NCI-H1436 (cell line): ENCODE data around the gene ZDHHC4.
A peak's percentile ranks its signal among the peaks of the same experiment; 100 is the strongest.

Source experiments
- DNase-seq: peaks from one replicate; lab custom pipeline; 2025; lab: John Stamatoyannopoulos, UW

ZDHHC4 gene

DNA sequence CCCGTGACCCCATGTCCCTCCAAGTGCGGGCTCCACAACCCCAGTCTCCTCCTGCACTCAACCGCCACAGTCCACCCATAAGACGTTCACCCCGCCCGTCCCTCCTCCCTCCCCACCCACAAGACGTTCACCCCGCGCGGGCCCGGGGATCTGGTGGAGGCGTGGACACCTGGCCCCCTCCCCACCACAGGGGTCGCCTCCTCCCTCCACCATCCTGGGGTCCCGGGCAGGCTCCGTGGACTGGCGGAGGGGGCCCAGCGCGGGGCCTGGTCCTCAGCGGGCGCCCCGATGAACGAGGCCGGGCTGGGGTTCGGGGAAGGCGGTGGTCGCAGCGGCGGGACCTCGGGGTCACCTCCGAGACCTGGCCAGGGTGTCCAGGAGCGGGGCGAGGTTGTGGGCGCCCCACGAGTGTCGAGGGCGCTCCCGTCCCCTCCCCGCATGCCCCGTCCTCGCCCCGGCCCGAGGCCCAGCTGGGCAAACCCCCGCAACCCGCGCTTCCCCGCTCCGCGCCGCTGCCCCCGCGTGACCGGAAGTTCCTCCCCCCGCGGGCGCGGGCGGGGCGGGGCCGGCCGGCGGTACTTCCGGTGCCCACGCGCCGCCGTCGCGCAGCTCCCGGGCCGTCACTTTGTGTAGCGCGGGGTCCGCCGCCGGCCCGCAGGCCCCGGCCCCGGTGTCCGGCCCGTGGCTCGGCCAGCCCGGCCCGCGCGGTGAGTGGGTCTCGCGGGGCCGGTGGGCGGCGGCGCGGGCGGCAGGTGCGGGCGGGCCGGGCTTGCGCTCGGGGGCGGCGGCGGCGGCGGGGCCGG, 59.7 kb downstream of the ZDHHC4 start, which contains the start of gene ZNF316:
Gene ZNF316 (plus strand): TSS at position 578 of the 803 bp plus-strand sequence. CDS start 5,092 bp downstream, outside the sequence.
- DNase-seq = peak; percentile 28

DNA sequence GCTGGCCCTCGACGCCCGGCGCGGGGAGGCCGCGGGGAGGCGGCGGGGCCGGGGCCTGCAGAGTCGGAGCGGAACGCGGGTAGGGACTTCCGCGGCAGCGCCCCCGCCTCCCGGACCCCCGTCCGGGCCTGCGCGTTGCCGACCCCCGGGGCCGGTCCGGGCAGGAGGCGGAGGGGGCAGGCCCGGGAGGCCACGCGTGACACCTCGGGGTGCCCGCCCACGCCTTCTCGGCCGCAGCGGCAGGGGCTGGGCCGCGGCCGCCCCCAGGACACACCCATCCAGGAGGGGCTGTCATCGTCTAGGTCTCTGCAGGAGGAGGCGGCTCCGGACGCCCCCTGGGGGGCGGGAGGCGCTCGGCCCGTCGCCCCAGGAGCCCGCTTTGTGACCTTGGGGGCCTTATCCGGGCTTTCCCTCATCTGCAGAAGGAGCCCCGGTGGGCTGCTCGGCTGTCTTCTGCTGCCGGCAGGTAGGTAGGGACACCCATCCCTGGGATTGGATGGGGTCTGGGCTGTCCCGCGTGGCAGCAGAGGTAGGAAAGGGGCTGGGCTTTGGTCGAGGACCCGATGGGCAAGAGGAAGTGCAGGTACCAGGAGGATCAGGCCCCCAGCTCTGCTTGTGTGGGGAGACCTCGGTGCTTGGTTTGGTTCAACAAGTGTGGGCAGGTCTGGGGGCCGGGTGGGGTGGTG, 60.4 kb downstream of the ZDHHC4 start:
- DNase-seq = no peak
